GM23338 (cell line): ENCODE data around the gene RHOV. TPM values are rescaled to one million over a fixed set of nuclear protein-coding genes. Genes with fewer than 3 reads are reported as not detected.

Experiments
- ATAC-seq: fragments of 200-7000 bp; cut with Tn5 transposase; 3 replicates; pipeline ENCODE4 v1.9.1; 2020
- DNase-seq: peaks from one replicate; pipeline ENCODE4 v3.0.0-alpha.2; 2015; ENCODE audit warnings: low spot score
- H2AFZ ChIP-seq: fragments of 200-600 bp; sonication (generic); 2 replicates; pipeline ENCODE4 v1.8.0; 2016; ENCODE audit warnings: antibody characterized with exemption, mild to moderate bottlenecking, moderate library complexity
- H3F3A ChIP-seq: fragments of 200-600 bp; sonication (generic); replicated peaks from 2 replicates; pipeline ENCODE4 v1.8.0; 2017; ENCODE audit warnings: antibody characterized with exemption, mixed run types, low read depth
- H3K27ac ChIP-seq: fragments of 200-600 bp; sonication (generic); 2 replicates; pipeline ENCODE4 v1.6.1; 2016; ENCODE audit warnings: low read depth
- H3K27me3 ChIP-seq: fragments of 200-600 bp; sonication (generic); 2 replicates; pipeline ENCODE4 v1.8.0; 2016; ENCODE audit warnings: mild to moderate bottlenecking, mixed run types, moderate library complexity; ENCODE audit not compliant: insufficient read depth
- H3K36me3 ChIP-seq: fragments of 200-600 bp; sonication (generic); 2 replicates; pipeline ENCODE4 v1.8.0; 2016; ENCODE audit warnings: mild to moderate bottlenecking; ENCODE audit not compliant: insufficient read depth
- H3K4me1 ChIP-seq: fragments of 200-600 bp; sonication (generic); 2 replicates; pipeline ENCODE4 v1.8.0; 2016; ENCODE audit warnings: mild to moderate bottlenecking, moderate library complexity; ENCODE audit not compliant: insufficient read depth
- H3K4me2 ChIP-seq: fragments of 200-600 bp; sonication (generic); 2 replicates; pipeline ENCODE4 v1.7.1; 2017; ENCODE audit warnings: mixed run types
- H3K4me3 ChIP-seq: fragments of 200-600 bp; sonication (generic); 2 replicates; pipeline ENCODE4 v1.6.1; 2016; ENCODE audit warnings: mixed run types
- H3K79me2 ChIP-seq: fragments of 200-600 bp; sonication (generic); replicated peaks from 2 replicates; pipeline ENCODE4 v1.8.0; 2017; ENCODE audit warnings: mild to moderate bottlenecking; ENCODE audit not compliant: insufficient read depth
- H3K9me2 ChIP-seq: fragments of 200-600 bp; sonication (generic); 2 replicates; pipeline ENCODE4 v1.8.0; 2017; ENCODE audit not compliant: insufficient read depth
- H4K20me1 ChIP-seq: fragments of 200-600 bp; sonication (generic); replicated peaks from 2 replicates; pipeline ENCODE4 v1.8.0; 2017; ENCODE audit warnings: mild to moderate bottlenecking; ENCODE audit not compliant: insufficient read depth
- H3K27ac Mint-ChIP-seq: 2 replicates; pipeline ENCODE4 v1.8.0; 2020; ENCODE audit warnings: inconsistent platforms, mild to moderate bottlenecking, moderate library complexity, mixed read lengths
- H3K27me3 Mint-ChIP-seq: 3 replicates; pipeline ENCODE4 v1.8.0; 2022; ENCODE audit warnings: low read depth, mild to moderate bottlenecking, moderate library complexity, mixed read lengths, inconsistent platforms; ENCODE audit not compliant: insufficient read depth, poor library complexity
- H3K36me3 Mint-ChIP-seq: 3 replicates; pipeline ENCODE4 v1.8.0; 2021; ENCODE audit warnings: low read depth, mild to moderate bottlenecking, inconsistent platforms, moderate library complexity, mixed read lengths
- H3K4me1 Mint-ChIP-seq: 3 replicates; pipeline ENCODE4 v1.8.0; 2020; ENCODE audit warnings: mild to moderate bottlenecking, inconsistent platforms, mixed read lengths
- H3K4me3 Mint-ChIP-seq: 3 replicates; pipeline ENCODE4 v1.8.0; 2021; ENCODE audit warnings: moderate library complexity, mild to moderate bottlenecking, inconsistent platforms, mixed read lengths
- H3K9me3 Mint-ChIP-seq: 3 replicates; pipeline ENCODE4 v1.8.0; 2020; ENCODE audit warnings: moderate library complexity, mild to moderate bottlenecking, inconsistent platforms, mixed read lengths
- CREB1 ChIP-seq: fragments of 250-450 bp; sonication (Bioruptor Pico); IDR thresholded peaks from 2 replicates; pipeline ENCODE4 v1.5.0; 2020; ENCODE audit warnings: low read depth, mild to moderate bottlenecking, moderate library complexity
- ETS1 ChIP-seq: IDR thresholded peaks from 2 replicates; pipeline ENCODE4 v1.6.1; 2016; ENCODE audit warnings: antibody characterized with exemption
- EZH2phosphoT487 ChIP-seq: fragments of 200-600 bp; sonication (generic); IDR thresholded peaks from one replicate; pipeline ENCODE4 v1.8.1; 2018; ENCODE audit warnings: antibody characterized with exemption; ENCODE audit not compliant: unreplicated experiment
- JUNB ChIP-seq: IDR thresholded peaks from one replicate; pipeline ENCODE4 v1.6.1; 2016; ENCODE audit warnings: antibody characterized with exemption; ENCODE audit not compliant: unreplicated experiment
- NANOG ChIP-seq: IDR thresholded peaks from 2 replicates; pipeline ENCODE4 v1.6.1; 2016; ENCODE audit warnings: antibody characterized with exemption, borderline replicate concordance
- POLR2AphosphoS5 ChIP-seq: IDR thresholded peaks from 2 replicates; pipeline ENCODE4 v1.6.1; 2016; ENCODE audit warnings: antibody characterized with exemption, low read depth
- REST ChIP-seq: IDR thresholded peaks from one replicate; pipeline ENCODE4 v1.6.1; 2018; ENCODE audit warnings: antibody characterized with exemption; ENCODE audit not compliant: unreplicated experiment
- STAT1 ChIP-seq: IDR thresholded peaks from one replicate; pipeline ENCODE4 v1.6.1; 2016; ENCODE audit warnings: antibody characterized with exemption; ENCODE audit not compliant: unreplicated experiment
- ZNF331 ChIP-seq: fragments of 250-450 bp; sonication (Bioruptor Pico); IDR thresholded peaks from 2 replicates; pipeline ENCODE4 v1.5.0; 2020; ENCODE audit warnings: low read depth, mild to moderate bottlenecking, moderate library complexity
- ZNF462 ChIP-seq: fragments of 250-450 bp; sonication (Bioruptor Pico); IDR thresholded peaks from 2 replicates; pipeline ENCODE4 v1.5.0; 2020; ENCODE audit warnings: mild to moderate bottlenecking, moderate library complexity
- polyA plus RNA-seq: library from polyadenylated mRNA; unstranded; fragments of >200 nt; fragmentation: Nextera tagmentation; extraction: Ambion mirVana; gene quantifications from 2 replicates; pipeline ENCODE4 v1.2.1, GENCODE V29; 2016
- total RNA-seq: library from RNA; depleted of rRNA; stranded (reverse); fragments of >200 nt; shearing (Covaris generic); gene quantifications from 2 replicates; pipeline ENCODE4 v1.2.3, GENCODE V29; 2014

The RHOV gene
- total and polyA plus RNA-seq, 2 experiments from 2014 or later, result 4.4 to 4.7 TPM

- Histone ChIP-seq H3K27me3 (no peaks in the 10 kb centered on the region), H3K79me2 (peaks cover 28% of the 10 kb centered on the region), H2AFZ (no peak overlapping the region), H3K4me1 (no peaks in the 10 kb centered on the region), H4K20me1 (peaks cover 12% of the 10 kb centered on the region), H3K27ac (no peak overlapping the region), H3F3A (peaks cover 12% of the 10 kb centered on the region), H3K36me3 (peaks cover 11% of the 10 kb centered on the region), H3K4me3 (no peak overlapping the region), H3K4me2 (no peak overlapping the region), H3K9me2 (no peaks in the 10 kb centered on the region)
- DNase-seq (no peak), ATAC-seq (no peak)
- Mint-ChIP-seq H3K27ac (no peak overlapping the region), H3K36me3 (peaks cover 76% of the 10 kb centered on the region), H3K4me3 (no peak overlapping the region), H3K4me1 (peaks cover 18% of the 10 kb centered on the region), H3K9me3 (no peaks in the 10 kb centered on the region), H3K27me3 (peaks cover 11% of the 10 kb centered on the region)
- TF ChIP-seq ZNF462 (CRISPR knock-in tag) (no peak), NANOG (no peak), STAT1 (no peak), EZH2phosphoT487 (no peak), REST (no peak), CREB1 (CRISPR knock-in tag) (no peak), JUNB (no peak), POLR2AphosphoS5 (no peak), ZNF331 (CRISPR knock-in tag) (no peak), ETS1 (no peak)
Measured at GRCh38 chr15:40854161-40854560, 19.9 kb downstream of the RHOV start.
